ENCODE results near the gene IL16. TPM values are rescaled to one million over a fixed set of nuclear protein-coding genes. Genes with fewer than 3 reads are reported as not detected.

The IL16 gene
- total RNA-seq, 1 donor from 2014 or later, result 0.79 TPM

- no peak for TF ChIP-seq CTCF (IDR thresholded peaks at IDR 0.05; ENCODE audit: insufficient read depth, low read length, severe bottlenecking)
- no peaks in the 10 kb centered on the region for H3K27me3 ChIP-seq (ENCODE audit: control insufficient read depth, insufficient read depth, low read length)
- no peak for FAIRE-seq
These were observed 93.2 kb downstream of the IL16 start for GRCh38 chr15:81289910-81290309.

GRCh38 chr15:81291916-81292522 is 95.3 kb downstream of the IL16 start:
- FAIRE-seq (no peak), DNase-seq (ENCODE audit: low read depth) (no peak)
- no peak overlapping the region for H3K4me3 ChIP-seq (ENCODE audit: low read depth, low read length)
- no peak for TF ChIP-seq CTCF (IDR thresholded peaks at IDR 0.05; ENCODE audit: insufficient read depth, low read length, severe bottlenecking)
- H3K27me3 ChIP-seq (ENCODE audit: control insufficient read depth, insufficient read depth, low read length), result no peaks in the 10 kb centered on the region
- no peaks in the 10 kb centered on the region for H3K36me3 ChIP-seq (ENCODE audit: control insufficient read depth, insufficient read depth, low read length)

More at GRCh38 chr15:81289910-81290309, 93.2 kb downstream of the IL16 start:
- no peak overlapping the region for H3K4me3 ChIP-seq (ENCODE audit: low read depth, low read length)
- H3K36me3 ChIP-seq (ENCODE audit: control insufficient read depth, insufficient read depth, low read length), result no peaks in the 10 kb centered on the region
- DNase-seq (ENCODE audit: low read depth), result peak; percentile 26

GRCh38 chr15:81292523-81293001 is 95.9 kb downstream of the IL16 start:
- Histone ChIP-seq H3K4me3 (ENCODE audit: low read depth, low read length) (no peak overlapping the region), H3K36me3 (ENCODE audit: control insufficient read depth, insufficient read depth, low read length) (no peaks in the 10 kb centered on the region), H3K27me3 (ENCODE audit: control insufficient read depth, insufficient read depth, low read length) (no peaks in the 10 kb centered on the region)
- no peak for DNase-seq (ENCODE audit: low read depth)
- FAIRE-seq, result no peak
- no peak for TF ChIP-seq CTCF (IDR thresholded peaks at IDR 0.05; ENCODE audit: insufficient read depth, low read length, severe bottlenecking)

GRCh38 chr15:81293728-81294515 is 97.2 kb downstream of the IL16 start:
- no peaks in the 10 kb centered on the region for H3K36me3 ChIP-seq (ENCODE audit: control insufficient read depth, insufficient read depth, low read length)
- no peaks in the 10 kb centered on the region for H3K27me3 ChIP-seq (ENCODE audit: control insufficient read depth, insufficient read depth, low read length)
- DNase-seq (ENCODE audit: low read depth), result no peak
- TF ChIP-seq CTCF (IDR thresholded peaks at IDR 0.05; ENCODE audit: insufficient read depth, low read length, severe bottlenecking), result no peak
- FAIRE-seq, result no peak
- H3K4me3 ChIP-seq (ENCODE audit: low read depth, low read length), result no peak overlapping the region

- no peaks in the 10 kb centered on the region for H3K36me3 ChIP-seq (ENCODE audit: control insufficient read depth, insufficient read depth, low read length)
- no peak overlapping the region for H3K4me3 ChIP-seq (ENCODE audit: low read depth, low read length)
- TF ChIP-seq CTCF (IDR thresholded peaks at IDR 0.05; ENCODE audit: insufficient read depth, low read length, severe bottlenecking), result no peak
- DNase-seq (ENCODE audit: low read depth), result no peak
- peak; percentile 18 for FAIRE-seq
- no peaks in the 10 kb centered on the region for H3K27me3 ChIP-seq (ENCODE audit: control insufficient read depth, insufficient read depth, low read length)
These were observed 97.8 kb downstream of the IL16 start for GRCh38 chr15:81294516-81294880.

All from bronchial epithelial cell (primary cell).